ENCODE measurements around the gene LIME1. TPM values are rescaled to one million over a fixed set of nuclear protein-coding genes. Genes with fewer than 3 reads are reported as not detected.

The LIME1 gene
- total and polyA plus RNA-seq, 9 of the 15 experiments (the other 6 are each of a cell fraction or from before 2014, with no cell fraction given): 0.11 to 17.1 (median 2.8) TPM; not detected in 2

- TF ChIP-seq BCLAF1 (IDR thresholded peaks at IDR 0.05; ENCODE audit: borderline replicate concordance in 1 of 2, control insufficient read depth in 1 of 2, low read depth in 2 of 2, low read length in 1 of 2): no peak
- TF ChIP-seq TAF15 (IDR thresholded peaks at IDR 0.05; ENCODE audit: low read depth, low read length): no peak
- no peak for TF ChIP-seq RBFOX2 (IDR thresholded peaks at IDR 0.05; ENCODE audit: low read depth, low read length)
- no peak for TF ChIP-seq CHD2 (IDR thresholded peaks at IDR 0.05; ENCODE audit: low read depth, low read length)
- TF ChIP-seq RBM14 (IDR thresholded peaks at IDR 0.05; ENCODE audit: borderline replicate concordance, insufficient read depth, low read depth, low read length): no peak
- TF ChIP-seq PHF20 (IDR thresholded peaks at IDR 0.05; ENCODE audit: partially characterized antibody): no peak
- no peak for TF ChIP-seq GATAD2B (IDR thresholded peaks at IDR 0.05; ENCODE audit: borderline replicate concordance)
Measured at GRCh38 chr20:63696306-63696627, 40.2 kb upstream of the LIME1 start (continued).
